OCI-LY3 (cell line): ENCODE data around the gene MCU.
A peak's percentile ranks its signal among the peaks of the same experiment; 100 is the strongest.

Experiments
- H2AFZ ChIP-seq: fragments of 200-600, 300-600 bp; shearing (Covaris generic); 2 replicates; pipeline ENCODE4 v1.6.0; 2014; ENCODE audit warnings: antibody characterized with exemption, low read depth, low read length
- H3K27ac ChIP-seq: fragments of 200-600, 300-600 bp; sonication (generic); 2 replicates; pipeline ENCODE4 v1.5.1; 2014; ENCODE audit warnings: mild to moderate bottlenecking, low read length, moderate library complexity, mixed read lengths
- H3K27me3 ChIP-seq: fragments of 200-600, 300-600 bp; sonication (generic); 2 replicates; pipeline ENCODE4 v1.6.1; 2014; ENCODE audit warnings: low read depth, low read length, mixed read lengths
- H3K36me3 ChIP-seq: fragments of 200-600, 300-600 bp; sonication (generic); replicated peaks from 2 replicates; pipeline ENCODE3; 2014; ENCODE audit warnings: low read depth, low read length, mixed read lengths
- H3K4me1 ChIP-seq: fragments of 300-600, 200-600 bp; sonication (generic); 2 replicates; pipeline ENCODE4 v1.6.1; 2014; ENCODE audit warnings: low read length, mixed read lengths
- H3K4me2 ChIP-seq: fragments of 200-600, 300-600 bp; sonication (generic); 2 replicates; pipeline ENCODE4 v1.6.1; 2014; ENCODE audit warnings: low read length, mixed read lengths
- H3K4me3 ChIP-seq: fragments of 300-600, 200-600 bp; sonication (generic); 2 replicates; pipeline ENCODE4 v1.5.1; 2014; ENCODE audit warnings: antibody characterized with exemption, mild to moderate bottlenecking, low read length, moderate library complexity
- H3K79me2 ChIP-seq: fragments of 300-600, 200-600 bp; shearing (Covaris generic); 2 replicates; pipeline ENCODE4 v1.6.1; 2014; ENCODE audit warnings: mild to moderate bottlenecking, low read length, mixed read lengths
- H3K9ac ChIP-seq: fragments of 300-600, 200-600 bp; shearing (Covaris generic); 2 replicates; pipeline ENCODE4 v1.6.0; 2014; ENCODE audit warnings: mild to moderate bottlenecking, low read length, moderate library complexity
- H3K9me3 ChIP-seq: fragments of 200-600, 300-600 bp; shearing (Covaris generic); 2 replicates; pipeline ENCODE4 v1.6.1; 2014; ENCODE audit warnings: low read length, mixed read lengths; ENCODE audit not compliant: insufficient read depth
- H4K20me1 ChIP-seq: fragments of 200-600, 300-600 bp; sonication (generic); 2 replicates; pipeline ENCODE4 v1.6.1; 2016; ENCODE audit warnings: low read length, mixed read lengths; ENCODE audit not compliant: insufficient read depth
- CTCF ChIP-seq: fragments of 200-600, 300-600 bp; sonication (generic); IDR thresholded peaks from 2 replicates; pipeline ENCODE4 v1.5.1; 2014; ENCODE audit warnings: antibody characterized with exemption, low read length, low read depth
- EZH2phosphoT487 ChIP-seq: fragments of 200-600 bp; shearing (Covaris generic); IDR thresholded peaks from 2 replicates; pipeline ENCODE4 v1.6.1; 2018; ENCODE audit warnings: antibody characterized with exemption, mixed run types, low read depth

Gene MCU

GRCh38 chr10:72858067-72858466 is 166.1 kb downstream of the MCU start:
- no peak for TF ChIP-seq CTCF
- no peak for TF ChIP-seq EZH2phosphoT487
- no peak overlapping the region for H2AFZ ChIP-seq
- H3K4me2 ChIP-seq = no peak overlapping the region
- H3K4me1 ChIP-seq = no peaks in the 10 kb centered on the region
- H3K9ac ChIP-seq = no peak overlapping the region
- H3K79me2 ChIP-seq = no peaks in the 10 kb centered on the region
- H3K27ac ChIP-seq = no peak overlapping the region
- H3K4me3 ChIP-seq = no peak overlapping the region
- H3K9me3 ChIP-seq = no peaks in the 10 kb centered on the region
- H3K27me3 ChIP-seq = no peaks in the 10 kb centered on the region
- no peaks in the 10 kb centered on the region for H4K20me1 ChIP-seq
- no peaks in the 10 kb centered on the region for H3K36me3 ChIP-seq

- H3K27ac ChIP-seq = no peak overlapping the region
- no peak overlapping the region for H3K4me2 ChIP-seq
- no peaks in the 10 kb centered on the region for H3K4me1 ChIP-seq
- H4K20me1 ChIP-seq = no peaks in the 10 kb centered on the region
- no peak overlapping the region for H2AFZ ChIP-seq
- no peaks in the 10 kb centered on the region for H3K79me2 ChIP-seq
- H3K27me3 ChIP-seq = no peaks in the 10 kb centered on the region
- H3K9me3 ChIP-seq = no peaks in the 10 kb centered on the region
- no peak overlapping the region for H3K4me3 ChIP-seq
- no peak overlapping the region for H3K9ac ChIP-seq
- no peaks in the 10 kb centered on the region for H3K36me3 ChIP-seq
- TF ChIP-seq EZH2phosphoT487 = no peak
- TF ChIP-seq CTCF = no peak
These were observed 171.0 kb downstream of the MCU start for GRCh38 chr10:72862957-72863356.

- no peak for TF ChIP-seq EZH2phosphoT487
- peak; percentile 57 for TF ChIP-seq CTCF
- H3K27ac ChIP-seq = no peak overlapping the region
These were observed 183.5 kb downstream of the MCU start for GRCh38 chr10:72875250-72876055.

GRCh38 chr10:72879245-72879644 is 187.3 kb downstream of the MCU start:
- Histone ChIP-seq H4K20me1 (no peaks in the 10 kb centered on the region), H3K36me3 (no peaks in the 10 kb centered on the region), H3K27me3 (no peaks in the 10 kb centered on the region), H3K79me2 (no peaks in the 10 kb centered on the region), H3K27ac (no peak overlapping the region), H3K4me2 (no peak overlapping the region), H3K4me1 (peaks cover 11% of the 10 kb centered on the region), H3K9ac (no peak overlapping the region), H2AFZ (no peak overlapping the region), H3K4me3 (no peak overlapping the region), H3K9me3 (no peaks in the 10 kb centered on the region)
- TF ChIP-seq EZH2phosphoT487 (no peak), CTCF (no peak)

More at GRCh38 chr10:72875250-72876055, 183.5 kb downstream of the MCU start:
- Histone ChIP-seq H3K36me3 (no peaks in the 10 kb centered on the region), H2AFZ (no peak overlapping the region), H3K9ac (no peak overlapping the region), H3K79me2 (no peaks in the 10 kb centered on the region), H3K4me2 (no peak overlapping the region), H3K4me3 (no peak overlapping the region), H4K20me1 (no peaks in the 10 kb centered on the region), H3K9me3 (no peaks in the 10 kb centered on the region), H3K4me1 (peaks cover 11% of the 10 kb centered on the region), H3K27me3 (no peaks in the 10 kb centered on the region)
